Memory B cell (primary cell): ENCODE data around the gene PRDX2.

ENCODE experiments used
- ATAC-seq: fragments of 150-1000 bp; cut with Tn5 transposase; 2 replicates; pipeline ENCODE4 v1.10.0; 2021; ENCODE audit warnings: low read depth, mild to moderate bottlenecking, moderate library complexity
- DNase-seq, 2 donors: peaks; one replicate each; pipeline ENCODE4 v3.0.0; 2022; ENCODE audit warnings: low spot score in 2 of 2
- H3K27ac Mint-ChIP-seq: one replicate; pipeline ENCODE4 v1.8.0; 2022; ENCODE audit warnings: mild to moderate bottlenecking, moderate library complexity, mixed read lengths
- H3K27me3 Mint-ChIP-seq: one replicate; pipeline ENCODE4 v1.8.0; 2022; ENCODE audit warnings: mixed read lengths
- H3K36me3 Mint-ChIP-seq: one replicate; pipeline ENCODE4 v1.8.0; 2022; ENCODE audit warnings: mild to moderate bottlenecking, mixed read lengths
- H3K4me1 Mint-ChIP-seq: one replicate; pipeline ENCODE4 v1.8.0; 2022; ENCODE audit warnings: mixed read lengths
- H3K4me3 Mint-ChIP-seq: one replicate; pipeline ENCODE4 v1.8.0; 2022; ENCODE audit warnings: mild to moderate bottlenecking, moderate library complexity, mixed read lengths
- H3K9me3 Mint-ChIP-seq: one replicate; pipeline ENCODE4 v1.8.0; 2022; ENCODE audit warnings: mixed read lengths

Gene PRDX2

DNA sequence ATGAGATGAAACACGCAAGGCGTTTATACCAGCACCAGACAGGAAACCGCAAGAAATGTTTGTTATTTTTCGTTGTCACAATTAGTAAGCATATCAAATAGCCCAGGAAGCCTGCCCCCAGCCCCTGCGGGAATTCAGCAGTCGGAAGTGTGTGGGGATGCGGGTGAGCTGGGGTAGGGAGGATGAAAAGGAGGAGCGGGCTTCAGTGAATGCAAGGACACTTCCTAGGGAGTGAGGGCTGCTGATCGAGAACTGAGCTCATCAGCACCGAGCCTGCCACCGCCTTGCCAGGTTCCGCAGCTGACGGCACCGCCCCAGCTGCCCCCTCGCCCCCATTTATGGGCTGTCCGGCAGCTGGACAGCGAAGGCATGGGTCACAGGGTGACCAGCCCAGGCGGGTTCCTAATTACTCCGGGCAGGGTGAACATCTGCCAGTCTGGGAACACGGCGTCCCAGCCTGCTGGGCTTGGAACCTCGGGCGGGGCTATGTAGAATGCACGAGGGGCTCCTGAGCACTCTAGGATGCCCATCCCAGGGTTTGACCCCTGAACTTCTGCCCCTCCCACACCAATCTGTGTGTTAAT lies 51.6 kb downstream of the PRDX2 start:
- Mint-ChIP-seq H3K27me3 (peaks cover 24% of the 10 kb centered on the region), H3K4me1 (peaks cover 6% of the 10 kb centered on the region), H3K36me3 (peaks cover 23% of the 10 kb centered on the region), H3K9me3 (peaks cover 5% of the 10 kb centered on the region), H3K4me3 (peak overlapping the region; percentile 64), H3K27ac (peak overlapping the region; percentile 35)
- DNase-seq (no peak), ATAC-seq (peak; percentile 44)

DNA sequence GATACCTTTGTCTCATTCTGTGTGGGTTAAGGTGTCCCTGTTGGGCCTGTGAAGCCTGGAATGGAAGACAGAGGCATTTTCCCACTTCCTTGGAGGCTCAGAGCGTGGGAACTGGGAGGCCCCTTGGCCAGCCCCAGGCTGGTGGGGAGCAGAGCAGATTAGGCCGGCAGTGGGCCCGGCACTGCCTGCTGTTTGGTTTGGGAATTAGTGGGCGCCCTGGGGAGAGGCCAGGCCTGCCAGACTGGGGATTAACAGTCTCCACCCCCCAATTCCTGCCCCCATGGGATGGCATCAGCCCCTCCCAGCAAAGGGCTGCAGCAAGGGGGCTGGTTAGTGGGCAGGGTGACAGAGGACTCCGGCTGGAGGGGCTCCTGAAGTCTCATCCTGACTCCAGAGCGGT lies 53.1 kb downstream of the PRDX2 start:
- no peak for ATAC-seq
- Mint-ChIP-seq H3K36me3 (peaks cover 23% of the 10 kb centered on the region), H3K4me1 (peaks cover 6% of the 10 kb centered on the region), H3K9me3 (peaks cover 5% of the 10 kb centered on the region), H3K27me3 (peaks cover 22% of the 10 kb centered on the region), H3K27ac (no peak overlapping the region), H3K4me3 (no peak overlapping the region)
- no peak for DNase-seq
